HEK293 (cell line): Measurements from ENCODE around the gene C9orf85.
A peak's percentile ranks its signal among the peaks of the same experiment; 100 is the strongest.

Experiments used
- CTCF ChIA-PET: fragments of 350-600 bp; formaldehyde crosslinking; extraction: SDS; loops from one replicate; lab custom pipeline; 2021; ENCODE audit warnings: antibody characterized with exemption; lab: Yijun Ruan, JAX
- POLR2A ChIA-PET: fragments of 300-600 bp; formaldehyde crosslinking; extraction: SDS; loops from one replicate; lab custom pipeline; 2020; ENCODE audit warnings: antibody characterized with exemption, inconsistent platforms; lab: Yijun Ruan, JAX
- H3K27ac ChIP-seq: fragments of 200-500 bp; sonication (Bioruptor generic); 2 replicates; pipeline ENCODE4 v1.5.1; 2014; ENCODE audit warnings: low read depth, low read length, control low read depth, inconsistent platforms; ENCODE audit errors: extremely low read depth
- H3K36me3 ChIP-seq, 2 experiments: fragments of 200-500 bp in 1 of 2; sonication (Bioruptor generic) in 1 of 2; 1 replicate in 1 of 2; 2 replicates in 1 of 2; pipeline ENCODE4 v1.5.1; 2014 to 2017; ENCODE audit warnings: inconsistent platforms in 2 of 2, low read length in 2 of 2; ENCODE audit not compliant: control insufficient read depth in 2 of 2, insufficient read depth in 1 of 2
- H3K4me1 ChIP-seq: fragments of 200-500 bp; sonication (Bioruptor generic); 2 replicates; pipeline ENCODE4 v1.5.1; 2014; ENCODE audit warnings: mild to moderate bottlenecking, low read length, inconsistent platforms; ENCODE audit not compliant: control insufficient read depth, insufficient read depth
- H3K4me3 ChIP-seq: 2 replicates; pipeline ENCODE4 v1.5.1; 2011; ENCODE audit warnings: low read depth, mild to moderate bottlenecking, control low read depth, low read length, moderate library complexity
- H3K9me3 ChIP-seq: fragments of 200-500 bp; sonication (Bioruptor generic); 2 replicates; pipeline ENCODE4 v1.5.1; 2014; ENCODE audit warnings: low read depth, low read length, inconsistent platforms; ENCODE audit not compliant: control insufficient read depth, insufficient read depth
- GLI2 ChIP-seq: fragments of 450-650 bp; formaldehyde crosslinking; IDR thresholded peaks from 2 replicates; pipeline ENCODE4; 2017; ENCODE audit warnings: missing biosample characterization, missing genetic modification characterization, low read depth, borderline replicate concordance
- GLI4 ChIP-seq: fragments of 450-650 bp; formaldehyde crosslinking; IDR thresholded peaks from 2 replicates; pipeline ENCODE4 v1.5.1; 2016; ENCODE audit warnings: missing biosample characterization, missing genetic modification characterization
- GLIS1 ChIP-seq: fragments of 450-650 bp; formaldehyde crosslinking; IDR thresholded peaks from 2 replicates; pipeline ENCODE4 v1.5.1; 2016; ENCODE audit warnings: missing biosample characterization, missing genetic modification characterization
- KLF8 ChIP-seq: fragments of 450-650 bp; formaldehyde crosslinking; IDR thresholded peaks from 2 replicates; pipeline ENCODE4 v1.5.1; 2016; ENCODE audit warnings: missing biosample characterization, missing genetic modification characterization
- RBAK ChIP-seq: fragments of 450-650 bp; formaldehyde crosslinking; IDR thresholded peaks from 2 replicates; pipeline ENCODE4 v1.5.1; 2016; ENCODE audit warnings: missing biosample characterization, missing genetic modification characterization
- SCRT2 ChIP-seq: fragments of 450-650 bp; formaldehyde crosslinking; IDR thresholded peaks from 2 replicates; pipeline ENCODE4 v1.5.1; 2016; ENCODE audit warnings: missing biosample characterization, missing genetic modification characterization
- SP3 ChIP-seq: fragments of 450-650 bp; formaldehyde crosslinking; IDR thresholded peaks from 2 replicates; pipeline ENCODE4 v1.5.1; 2016; ENCODE audit warnings: missing biosample characterization, missing genetic modification characterization
- TCF7L2 ChIP-seq: IDR thresholded peaks from 2 replicates; pipeline ENCODE4 v1.6.1; 2011; ENCODE audit warnings: low read depth, mild to moderate bottlenecking, inconsistent platforms, low read length, moderate library complexity, borderline replicate concordance
- WT1 ChIP-seq: fragments of 450-650 bp; formaldehyde crosslinking; IDR thresholded peaks from 2 replicates; pipeline ENCODE4 v1.5.1; 2016; ENCODE audit warnings: missing biosample characterization, missing genetic modification characterization
- ZEB2 ChIP-seq: fragments of 450-650 bp; formaldehyde crosslinking; IDR thresholded peaks from 2 replicates; pipeline ENCODE4 v1.5.1; 2016; ENCODE audit warnings: missing biosample characterization, missing genetic modification characterization
- ZFP69B ChIP-seq: fragments of 450-650 bp; formaldehyde crosslinking; IDR thresholded peaks from 2 replicates; pipeline ENCODE4 v1.5.1; 2016; ENCODE audit warnings: missing biosample characterization, missing genetic modification characterization
- ZNF114 ChIP-seq: fragments of 450-650 bp; formaldehyde crosslinking; IDR thresholded peaks from 2 replicates; pipeline ENCODE4 v1.5.0; 2017; ENCODE audit warnings: missing biosample characterization, missing genetic modification characterization
- ZNF132 ChIP-seq: fragments of 450-650 bp; formaldehyde crosslinking; IDR thresholded peaks from 2 replicates; pipeline ENCODE4 v1.5.1; 2017; ENCODE audit warnings: missing biosample characterization, missing genetic modification characterization, borderline replicate concordance
- ZNF157 ChIP-seq: fragments of 450-650 bp; formaldehyde crosslinking; IDR thresholded peaks from 2 replicates; pipeline ENCODE4 v1.5.1; 2016; ENCODE audit warnings: missing biosample characterization, missing genetic modification characterization
- ZNF211 ChIP-seq: fragments of 450-650 bp; formaldehyde crosslinking; IDR thresholded peaks from 2 replicates; pipeline ENCODE4 v1.5.1; 2016; ENCODE audit warnings: low read depth, missing biosample characterization, missing genetic modification characterization
- ZNF266 ChIP-seq: fragments of 450-650 bp; formaldehyde crosslinking; IDR thresholded peaks from 2 replicates; pipeline ENCODE4 v1.5.1; 2016; ENCODE audit warnings: missing biosample characterization, missing genetic modification characterization, low read depth
- ZNF292 ChIP-seq: fragments of 450-650 bp; formaldehyde crosslinking; IDR thresholded peaks from 2 replicates; pipeline ENCODE4 v1.5.1; 2016; ENCODE audit warnings: low read depth, missing biosample characterization, missing genetic modification characterization, borderline replicate concordance
- ZNF311 ChIP-seq: fragments of 450-650 bp; formaldehyde crosslinking; IDR thresholded peaks from 2 replicates; pipeline ENCODE4 v1.5.1; 2017; ENCODE audit warnings: missing biosample characterization, missing genetic modification characterization, borderline replicate concordance
- ZNF341 ChIP-seq: fragments of 450-650 bp; formaldehyde crosslinking; IDR thresholded peaks from 2 replicates; pipeline ENCODE4; 2016; ENCODE audit warnings: low read depth, missing biosample characterization, missing genetic modification characterization
- ZNF362 ChIP-seq: fragments of 450-650 bp; formaldehyde crosslinking; IDR thresholded peaks from 2 replicates; pipeline ENCODE4 v1.5.1; 2016; ENCODE audit warnings: missing biosample characterization, missing genetic modification characterization
- ZNF366 ChIP-seq: fragments of 450-650 bp; formaldehyde crosslinking; conservative IDR thresholded peaks from 2 replicates; pipeline ENCODE4 v1.5.1; 2016; ENCODE audit warnings: missing biosample characterization, missing genetic modification characterization
- ZNF558 ChIP-seq: fragments of 450-650 bp; formaldehyde crosslinking; IDR thresholded peaks from 2 replicates; pipeline ENCODE4 v1.5.1; 2016; ENCODE audit warnings: missing biosample characterization, missing genetic modification characterization
- ZNF629 ChIP-seq: fragments of 450-650 bp; formaldehyde crosslinking; IDR thresholded peaks from 2 replicates; pipeline ENCODE4 v1.5.1; 2017; ENCODE audit warnings: missing biosample characterization, missing genetic modification characterization
- ZNF660 ChIP-seq: fragments of 450-650 bp; IDR thresholded peaks from 2 replicates; pipeline ENCODE4 v1.5.1; 2018; ENCODE audit warnings: missing biosample characterization, mild to moderate bottlenecking, missing genetic modification characterization
- ZNF670 ChIP-seq: fragments of 450-650 bp; formaldehyde crosslinking; IDR thresholded peaks from 2 replicates; pipeline ENCODE4 v1.5.1; 2016; ENCODE audit warnings: missing biosample characterization, missing genetic modification characterization, low read depth
- ZSCAN23 ChIP-seq: fragments of 450-650 bp; formaldehyde crosslinking; IDR thresholded peaks from 2 replicates; pipeline ENCODE4 v1.5.1; 2016; ENCODE audit warnings: missing biosample characterization, missing genetic modification characterization
- TF ChIP-seq, protein P1 (sequence below): fragments of 450-650 bp; formaldehyde crosslinking; IDR thresholded peaks from 2 replicates; pipeline ENCODE4 v1.5.1; 2016; ENCODE audit warnings: missing biosample characterization, missing genetic modification characterization
- TF ChIP-seq, protein P2 (sequence below): fragments of 450-650 bp; formaldehyde crosslinking; IDR thresholded peaks from 2 replicates; pipeline ENCODE4 v1.5.1; 2017; ENCODE audit warnings: missing biosample characterization, mild to moderate bottlenecking, missing genetic modification characterization, moderate library complexity

The C9orf85 gene

DNA sequence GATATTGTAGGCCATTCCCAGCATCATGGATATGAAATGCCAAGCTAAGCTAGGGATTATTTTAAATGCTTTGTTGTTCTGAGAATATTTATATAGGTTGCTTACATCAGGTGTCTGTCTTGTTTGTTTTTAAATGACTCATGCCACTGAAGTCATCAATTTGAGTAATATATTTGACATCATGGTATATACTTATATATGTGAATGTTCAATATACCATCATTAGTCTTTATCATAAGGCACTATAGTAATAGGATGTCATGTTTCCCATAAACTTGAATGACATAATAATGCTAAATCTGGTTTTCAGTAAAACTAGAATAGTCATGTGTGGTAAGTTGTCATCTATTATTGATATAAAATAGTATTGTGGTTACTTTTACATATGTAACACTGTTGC lies 13.1 kb downstream of the C9orf85 start:
- Histone ChIP-seq H3K9me3 (no peaks in the 10 kb centered on the region), H3K4me3 (no peak overlapping the region), H3K27ac (no peak overlapping the region), H3K4me1 (no peaks in the 10 kb centered on the region), H3K36me3 (peaks cover 0 to 4% of the 10 kb centered on the region in 2 experiments; a peak in 2 of 3 replicates)
- ChIA-PET POLR2A (interaction anchor here (1.6 to 2.2 kb wide), 2 partner anchors 13 to 14 kb away, joined by 5 to 18 read pairs; partner anchors contain the start of genes ABHD17B and C9orf85), CTCF (no interaction called here)
- TF ChIP-seq ZNF629 (tag by site-specific recombination) (peak; percentile 88), ZNF211 (tag by site-specific recombination) (0 out of 2 replicates have a peak, but pooled peaks have one; percentile 34), ZNF558 (tag by site-specific recombination) (0 out of 2 replicates have a peak, but pooled peaks have one; percentile 47), ZNF266 (tag by site-specific recombination) (no peak), ZNF366 (tag by site-specific recombination) (peak; percentile 81), SP3 (tag by site-specific recombination) (peak; percentile 34; the same call in 1 of the 2 replicates), SCRT2 (tag by site-specific recombination) (no peak), ZEB2 (0 out of 2 replicates have a peak, but pooled peaks have one; percentile 20)

DNA sequence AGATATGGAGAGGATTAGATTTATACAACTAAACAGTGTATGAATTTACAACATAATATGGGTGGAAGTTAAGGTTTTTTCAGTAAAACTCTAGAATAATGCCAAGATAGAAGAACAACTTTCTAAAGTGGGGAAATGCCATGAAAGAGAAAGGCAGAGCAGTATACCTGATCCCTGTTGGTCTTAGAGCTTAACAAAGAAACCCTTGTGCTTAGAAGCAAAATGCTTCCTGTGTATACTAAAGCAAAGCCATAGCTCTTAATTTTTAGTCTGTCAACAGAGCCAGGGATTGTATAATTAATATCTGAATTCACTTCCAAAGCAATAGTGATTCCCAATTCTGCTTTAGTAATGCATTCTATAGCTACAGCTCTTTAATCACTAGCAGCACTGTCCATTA lies 14.4 kb downstream of the C9orf85 start:
- Histone ChIP-seq H3K9me3 (no peaks in the 10 kb centered on the region), H3K36me3 (peaks cover 0 to 4% of the 10 kb centered on the region in 2 experiments; a peak in 2 of 3 replicates), H3K27ac (no peak overlapping the region), H3K4me3 (no peak overlapping the region), H3K4me1 (no peaks in the 10 kb centered on the region)
- POLR2A ChIA-PET: interaction anchor here (2.2 kb wide), 1 partner anchor 15 kb away, joined by 18 read pairs; the partner anchor contains the start of genes ABHD17B and C9orf85
- CTCF ChIA-PET: interaction anchor here (0.6 to 1.4 kb wide), 5 partner anchors 98 to 640 kb away, joined by 3 to 4 read pairs (median 4); no protein-coding TSS in a partner anchor
- TF ChIP-seq WT1 (tag by site-specific recombination): no peak
- TF ChIP-seq, all 188 proteins: peak for 0

GRCh38 chr9:71928376-71928775 lies 16.9 kb downstream of the C9orf85 start:
- H3K36me3 ChIP-seq: no peaks in the 10 kb centered on the region

GRCh38 chr9:71928806-71929205 lies 17.4 kb downstream of the C9orf85 start:
- Histone ChIP-seq H3K27ac (no peak overlapping the region), H3K4me3 (no peak overlapping the region), H3K36me3 (no peaks in the 10 kb centered on the region), H3K9me3 (no peaks in the 10 kb centered on the region), H3K4me1 (no peaks in the 10 kb centered on the region)
- POLR2A ChIA-PET: no interaction called here
- CTCF ChIA-PET: no interaction called here
- TF ChIP-seq, protein P1, sequence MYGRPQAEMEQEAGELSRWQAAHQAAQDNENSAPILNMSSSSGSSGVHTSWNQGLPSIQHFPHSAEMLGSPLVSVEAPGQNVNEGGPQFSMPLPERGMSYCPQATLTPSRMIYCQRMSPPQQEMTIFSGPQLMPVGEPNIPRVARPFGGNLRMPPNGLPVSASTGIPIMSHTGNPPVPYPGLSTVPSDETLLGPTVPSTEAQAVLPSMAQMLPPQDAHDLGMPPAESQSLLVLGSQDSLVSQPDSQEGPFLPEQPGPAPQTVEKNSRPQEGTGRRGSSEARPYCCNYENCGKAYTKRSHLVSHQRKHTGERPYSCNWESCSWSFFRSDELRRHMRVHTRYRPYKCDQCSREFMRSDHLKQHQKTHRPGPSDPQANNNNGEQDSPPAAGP (tag by site-specific recombination): no peak
- no peak for TF ChIP-seq ZNF670
- TF ChIP-seq ZNF660 (tag by site-specific recombination): no peak
- no peak for TF ChIP-seq ZFP69B (tag by site-specific recombination)
- TF ChIP-seq RBAK: no peak
- TF ChIP-seq ZNF362 (tag by site-specific recombination): no peak
- TF ChIP-seq ZNF311: no peak
- TF ChIP-seq ZNF114 (tag by site-specific recombination): no peak
- TF ChIP-seq, protein P2, sequence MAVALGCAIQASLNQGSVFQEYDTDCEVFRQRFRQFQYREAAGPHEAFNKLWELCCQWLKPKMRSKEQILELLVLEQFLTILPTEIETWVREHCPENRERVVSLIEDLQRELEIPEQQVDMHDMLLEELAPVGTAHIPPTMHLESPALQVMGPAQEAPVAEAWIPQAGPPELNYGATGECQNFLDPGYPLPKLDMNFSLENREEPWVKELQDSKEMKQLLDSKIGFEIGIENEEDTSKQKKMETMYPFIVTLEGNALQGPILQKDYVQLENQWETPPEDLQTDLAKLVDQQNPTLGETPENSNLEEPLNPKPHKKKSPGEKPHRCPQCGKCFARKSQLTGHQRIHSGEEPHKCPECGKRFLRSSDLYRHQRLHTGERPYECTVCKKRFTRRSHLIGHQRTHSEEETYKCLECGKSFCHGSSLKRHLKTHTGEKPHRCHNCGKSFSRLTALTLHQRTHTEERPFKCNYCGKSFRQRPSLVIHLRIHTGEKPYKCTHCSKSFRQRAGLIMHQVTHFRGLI: no peak
- TF ChIP-seq GLI4 (tag by site-specific recombination): no peak
- no peak for TF ChIP-seq ZNF157 (tag by site-specific recombination)
- TF ChIP-seq TCF7L2: no peak
- no peak for TF ChIP-seq GLI2 (tag by site-specific recombination)
- no peak for TF ChIP-seq GLIS1 (tag by site-specific recombination)
- TF ChIP-seq ZNF292: no peak
- TF ChIP-seq SCRT2 (tag by site-specific recombination): no peak
- no peak for TF ChIP-seq ZNF132 (tag by site-specific recombination)

More at GRCh38 chr9:71928376-71928775, 16.9 kb downstream of the C9orf85 start:
- H3K9me3 ChIP-seq: no peaks in the 10 kb centered on the region
- POLR2A ChIA-PET: no interaction called here
- no peak overlapping the region for H3K27ac ChIP-seq
- no peaks in the 10 kb centered on the region for H3K4me1 ChIP-seq
- no peak overlapping the region for H3K4me3 ChIP-seq
- CTCF ChIA-PET: no interaction called here
- TF ChIP-seq ZSCAN23: no peak
- TF ChIP-seq KLF8 (tag by site-specific recombination): no peak
- TF ChIP-seq ZNF341 (tag by site-specific recombination): no peak
- TF ChIP-seq, all 188 proteins: peak for 0
